Anterior cingulate cortex (tissue), 58 donors: ENCODE measurements around the gene CFAP97D2.
A peak's percentile ranks its signal among the peaks of the same experiment; 100 is the strongest.
"Not testable (repeated sequence)": the region's sequence is repeated elsewhere in the genome, so short reads cannot be mapped to it uniquely, and the experiment has no call there.

Experiments
- DNase-seq, 58 donors: peaks; one replicate each; lab custom pipeline; 2025; lab: John Stamatoyannopoulos, UW

CFAP97D2 gene

GRCh38 chr13:114228176-114228575, 49.1 kb downstream of the CFAP97D2 start:
- no peak for DNase-seq

DNA sequence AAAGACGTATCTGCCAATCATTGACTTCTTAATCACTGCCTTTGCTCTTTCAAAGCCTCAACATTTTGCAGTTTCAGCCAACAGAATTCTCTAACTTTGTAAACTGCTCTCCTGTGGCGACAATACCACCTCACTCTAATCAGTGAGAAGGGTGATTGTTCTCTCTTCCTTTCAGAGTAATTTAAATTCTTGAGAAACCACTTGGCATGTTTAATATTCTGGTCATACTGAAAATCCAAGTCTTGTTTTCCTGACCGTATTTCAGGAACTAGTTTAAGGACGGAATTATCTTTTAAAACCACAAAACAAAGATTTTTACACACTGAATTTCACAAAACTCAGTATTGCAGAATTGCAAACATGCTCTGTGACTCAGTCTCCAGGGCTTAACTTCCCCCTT, 50.4 kb downstream of the CFAP97D2 start:
- no peak for DNase-seq

- no peak for DNase-seq
Observed at GRCh38 chr13:114230117-114230516, 51.1 kb downstream of the CFAP97D2 start.

DNA sequence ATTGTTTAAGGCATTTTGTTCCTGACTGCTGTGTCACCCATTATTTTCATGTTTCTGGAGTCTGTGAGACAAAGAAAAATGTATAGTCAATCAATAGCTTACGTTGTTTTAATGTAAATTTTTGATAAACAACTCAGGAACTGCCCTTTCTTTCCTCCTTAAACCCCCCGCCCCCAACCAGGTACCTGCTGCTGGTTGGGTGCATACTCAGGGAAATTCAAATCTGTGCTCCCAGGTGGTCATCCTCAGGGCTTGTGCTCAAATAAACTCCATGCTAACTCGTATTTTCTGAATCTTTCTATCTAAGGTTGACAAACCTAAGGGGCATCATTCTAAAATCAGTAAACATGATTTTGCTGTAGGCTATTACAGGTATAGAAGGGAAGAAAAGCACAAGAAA, 51.5 kb downstream of the CFAP97D2 start:
- DNase-seq: no peak

GRCh38 chr13:114231886-114232285, 52.8 kb downstream of the CFAP97D2 start:
- DNase-seq: no peak

GRCh38 chr13:114234266-114234644, 55.2 kb downstream of the CFAP97D2 start:
- DNase-seq: no peak

DNA sequence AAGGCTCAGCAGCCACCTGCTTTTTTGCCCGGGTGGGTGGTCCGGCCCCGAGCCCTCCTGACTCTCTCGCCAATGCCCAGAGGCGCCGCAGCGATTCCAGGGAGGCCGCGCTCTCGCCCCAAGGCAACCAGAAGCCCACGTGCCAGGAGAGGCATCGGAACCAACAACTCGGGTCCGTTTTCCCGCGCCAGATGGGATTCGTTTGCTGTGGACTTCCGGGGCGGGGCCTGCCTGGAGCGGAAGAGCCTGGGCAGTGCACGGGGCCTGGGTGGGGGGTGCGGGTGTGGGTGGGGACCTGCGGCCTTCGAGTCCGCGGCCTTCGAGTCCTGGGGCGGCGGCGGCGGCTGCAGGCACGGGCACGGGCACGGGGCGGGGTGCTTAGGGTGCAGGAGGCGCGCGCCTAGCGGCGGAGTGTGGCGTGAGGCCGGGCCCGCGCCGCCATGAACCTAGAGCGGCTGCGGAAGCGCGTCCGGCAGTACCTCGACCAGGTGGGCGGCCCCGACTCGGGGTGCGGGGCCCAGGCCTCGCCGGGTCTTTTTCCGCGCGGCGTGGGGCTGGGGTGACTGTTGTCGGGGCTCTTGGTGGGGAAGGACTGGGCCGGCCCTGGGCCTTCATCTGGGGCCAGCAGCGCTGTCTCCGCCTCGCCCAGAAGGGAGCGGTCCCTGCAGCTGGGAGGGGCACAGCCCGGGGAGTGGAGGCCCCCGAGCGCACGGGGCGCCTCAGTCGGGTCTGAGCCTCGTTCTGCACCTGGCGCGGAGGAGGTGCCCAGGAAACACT, 55.8 kb downstream of the CFAP97D2 start, which contains the start of gene CDC16:
Gene CDC16 (plus strand): TSS at position 253 of the 777 bp plus-strand sequence. CDS start 188 bp downstream, at position 441.
- peak; percentile 58 to 95 (median 88) for DNase-seq

DNA sequence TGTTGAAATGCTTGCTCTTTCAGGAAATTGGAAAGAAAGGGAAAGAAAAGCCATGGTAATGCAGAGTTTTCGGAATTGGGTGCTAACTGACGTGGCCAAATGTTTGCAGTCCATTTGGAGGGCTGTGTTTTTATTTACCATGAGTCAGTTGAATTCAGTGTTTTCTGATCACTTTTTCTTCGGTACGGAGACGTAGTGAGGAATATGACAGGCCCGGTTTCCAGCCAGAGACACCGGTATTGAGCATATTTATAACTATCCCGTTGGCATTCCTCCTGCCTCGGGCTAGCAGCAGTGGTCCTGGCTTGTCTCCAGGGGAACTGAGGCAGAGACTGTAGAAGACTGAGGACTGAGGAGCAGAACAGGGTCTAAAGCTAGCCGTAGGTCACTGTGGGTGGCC, 56.6 kb downstream of the CFAP97D2 start:
- no peak for DNase-seq

DNA sequence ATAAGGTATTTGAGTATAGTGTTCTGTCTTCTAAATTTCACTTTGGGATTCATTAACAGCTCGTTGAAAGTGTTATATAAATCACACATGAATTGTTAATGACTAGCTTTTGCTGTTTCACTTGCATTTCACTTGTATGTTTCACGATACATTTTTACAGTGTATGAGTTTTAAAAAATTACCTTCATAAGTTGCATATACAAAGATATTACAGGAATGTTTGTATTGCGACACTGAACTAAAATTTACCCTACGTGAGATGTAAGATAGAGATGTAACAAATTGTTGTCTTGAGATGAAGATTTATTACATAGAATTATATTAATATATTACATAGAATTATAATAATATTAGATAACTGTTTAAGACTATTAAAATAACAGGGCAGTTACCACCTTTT, 57.2 kb downstream of the CFAP97D2 start:
- DNase-seq: no peak

DNA sequence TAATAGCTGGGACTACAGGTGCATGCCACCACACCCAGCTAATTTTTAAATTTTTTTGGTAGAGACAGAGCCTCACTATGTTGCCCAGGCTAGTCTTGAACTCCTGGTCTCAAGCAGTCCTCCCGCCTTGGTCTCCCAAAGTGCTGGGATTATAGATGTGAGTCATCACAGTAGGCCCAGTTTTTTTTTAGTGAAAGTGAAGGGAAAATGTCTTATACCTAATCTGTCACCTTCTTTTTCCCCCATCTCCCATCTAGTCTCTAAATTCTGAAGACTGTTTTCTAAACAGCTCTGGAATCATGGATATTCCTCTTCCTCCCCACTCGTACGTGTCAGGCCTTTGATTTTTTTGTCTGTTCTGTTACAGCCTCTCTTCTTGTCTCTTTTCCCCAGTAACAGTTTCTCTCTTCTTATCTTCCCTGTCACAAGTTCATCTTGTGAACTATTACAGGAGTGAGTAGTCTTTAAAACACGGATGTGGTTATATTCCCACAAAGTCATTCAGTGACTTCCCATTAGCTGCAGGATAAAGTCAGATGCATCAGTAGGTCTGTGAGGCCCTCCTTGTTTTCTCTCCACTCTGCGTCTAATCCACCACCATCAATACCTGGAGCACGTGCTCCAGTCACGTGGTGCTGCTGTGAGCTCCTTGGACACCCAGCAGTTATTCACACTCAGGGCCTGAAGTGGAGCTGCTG, 58.5 kb downstream of the CFAP97D2 start:
- no peak for DNase-seq

DNA sequence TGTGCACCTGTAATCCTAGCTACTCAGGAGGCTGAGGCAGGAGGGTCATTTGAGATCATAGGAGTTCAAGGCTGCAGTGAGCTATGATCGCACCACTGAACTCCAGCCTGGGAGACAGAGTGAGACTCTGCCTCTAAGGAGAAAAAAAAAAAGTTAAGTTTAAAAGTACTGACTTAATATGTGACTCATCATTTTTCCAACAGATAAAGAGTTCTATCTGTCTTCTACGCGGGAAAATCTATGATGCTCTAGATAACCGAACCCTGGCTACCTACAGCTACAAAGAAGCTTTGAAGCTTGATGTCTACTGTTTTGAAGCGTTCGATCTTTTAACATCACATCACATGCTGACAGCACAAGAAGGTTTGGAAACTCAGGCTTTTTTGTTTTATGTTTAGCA, 62.9 kb downstream of the CFAP97D2 start:
- no peak for DNase-seq

DNA sequence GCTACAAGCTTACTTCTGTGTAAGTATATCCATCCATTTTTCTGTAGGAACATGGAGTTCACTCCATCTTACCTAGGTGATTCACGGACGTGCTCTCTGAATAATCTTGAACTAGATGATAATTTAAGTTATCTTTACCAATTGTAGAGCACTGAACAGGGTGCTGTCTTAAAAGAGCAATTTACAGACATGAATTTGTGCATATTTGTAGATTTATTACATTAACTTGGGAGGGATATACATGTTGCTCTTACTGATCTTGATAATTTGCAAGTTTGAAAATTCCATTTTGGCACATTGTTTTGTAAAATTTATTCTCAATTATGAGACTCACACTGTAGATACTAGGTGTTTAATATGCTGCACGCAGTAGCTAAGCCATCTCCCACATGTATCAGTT, 64.9 kb downstream of the CFAP97D2 start:
- no peak for DNase-seq

DNA sequence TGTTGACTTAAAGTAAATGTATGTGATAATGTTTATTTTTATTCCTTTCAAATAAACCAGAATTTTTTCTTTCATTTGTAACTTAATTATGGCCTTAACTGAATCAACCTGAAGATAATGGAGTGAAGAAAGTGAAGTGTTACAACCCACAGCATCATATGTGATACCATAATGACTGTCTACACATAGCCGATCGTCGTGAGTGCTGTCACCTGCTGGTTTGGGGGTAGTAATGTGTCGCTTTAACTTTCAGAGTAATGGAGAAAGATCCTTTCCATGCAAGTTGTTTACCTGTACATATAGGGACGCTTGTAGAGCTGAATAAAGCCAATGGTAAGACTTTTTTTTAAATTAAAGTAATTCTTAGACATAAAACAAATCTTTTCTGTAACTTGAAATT, 65.6 kb downstream of the CFAP97D2 start:
- DNase-seq: no peak

DNA sequence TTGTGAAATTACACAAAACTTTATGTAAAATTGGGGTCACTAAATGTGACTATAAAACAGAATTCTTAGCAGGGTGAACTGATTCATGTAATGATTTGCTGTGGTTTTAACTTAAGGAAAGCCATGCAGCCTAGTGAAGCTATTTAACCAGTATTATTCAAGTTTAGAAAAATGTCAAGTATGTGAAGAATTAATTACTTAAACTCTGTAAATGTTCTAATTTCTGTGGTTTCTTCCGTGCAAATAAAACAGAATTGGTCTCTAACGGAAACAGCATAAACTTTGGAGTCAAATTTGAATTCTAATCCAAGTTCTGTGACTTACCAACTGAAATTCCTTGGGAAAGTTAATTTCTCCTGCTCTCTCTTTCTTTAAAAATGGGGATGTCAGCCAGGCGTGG, 69.0 kb downstream of the CFAP97D2 start:
- no peak for DNase-seq

GRCh38 chr13:114249077-114249476, 70.0 kb downstream of the CFAP97D2 start:
- no peak for DNase-seq

- not testable (repeated sequence) for DNase-seq
Observed at GRCh38 chr13:114251639-114252440, 72.8 kb downstream of the CFAP97D2 start.

GRCh38 chr13:114256547-114256946, 77.5 kb downstream of the CFAP97D2 start:
- DNase-seq: no peak

DNA sequence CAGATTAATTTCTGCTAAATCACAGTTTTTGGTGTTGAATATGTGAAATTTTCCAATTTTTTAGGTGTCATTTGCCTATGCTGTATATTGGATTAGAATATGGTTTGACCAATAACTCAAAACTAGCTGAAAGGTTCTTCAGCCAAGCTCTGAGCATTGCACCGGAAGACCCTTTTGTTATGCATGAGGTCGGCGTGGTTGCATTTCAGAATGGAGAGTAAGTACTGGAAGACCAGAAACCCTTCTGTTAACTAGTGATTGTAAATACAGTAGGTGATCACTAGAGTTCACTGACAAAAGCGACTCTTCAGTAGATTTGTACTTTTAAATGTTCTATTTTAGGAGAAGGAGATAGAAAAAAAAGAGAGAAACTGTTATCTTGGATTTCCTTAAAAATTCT, 78.0 kb downstream of the CFAP97D2 start:
- no peak for DNase-seq

GRCh38 chr13:114258589-114258988, 79.5 kb downstream of the CFAP97D2 start:
- DNase-seq: no peak

GRCh38 chr13:114259374-114259773, 80.3 kb downstream of the CFAP97D2 start:
- DNase-seq: no peak

DNA sequence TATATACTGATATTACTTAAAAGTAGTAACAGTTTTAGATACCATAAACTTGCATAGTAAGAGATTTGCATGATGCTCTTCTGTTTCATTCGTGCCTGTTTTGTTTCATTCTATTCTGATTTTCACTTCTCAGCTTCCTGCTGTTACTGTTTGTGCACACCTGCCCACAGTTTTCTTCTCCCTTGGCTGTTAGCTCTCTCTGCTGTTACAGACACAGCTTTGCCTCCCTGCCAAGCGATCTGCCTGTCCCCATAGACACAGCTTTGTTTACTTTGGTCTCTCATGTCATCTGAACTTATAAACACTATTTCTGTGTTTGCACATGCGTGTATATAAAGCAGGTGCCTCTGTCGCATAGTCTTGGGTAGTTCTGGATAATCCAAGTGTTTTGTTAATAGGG, 80.9 kb downstream of the CFAP97D2 start:
- DNase-seq: peak in 3 of 58 donors; percentile 1 to 10 (median 8)
